HepG2 (cell line): Measurements from ENCODE around the gene PTGR3. TPM values are rescaled to one million over a fixed set of nuclear protein-coding genes. Genes with fewer than 3 reads are reported as not detected.

ENCODE experiments used
- ATAC-seq: fragments of 200-7000 bp; cut with Tn5 transposase; 3 replicates; pipeline ENCODE4 v1.9.1; 2020; ENCODE audit warnings: mild to moderate bottlenecking, moderate library complexity
- BruUV-seq: library from RNA; stranded (reverse); fragments of 400-500 nt; replicated peaks from 2 replicates; lab custom pipeline; 2021; lab: Mats Ljungman, UMichigan
- CTCF ChIA-PET: fragments of 300-600 bp; formaldehyde crosslinking; extraction: SDS; loops from one replicate; lab custom pipeline; 2021; ENCODE audit warnings: low total read pairs, inconsistent platforms, low intra/inter-chr PET ratio; lab: Yijun Ruan, JAX
- POLR2A ChIA-PET: fragments of 350-600 bp; sonication (Branson Sonifier 250); formaldehyde crosslinking; loops from one replicate; lab custom pipeline; 2020; ENCODE audit warnings: antibody characterized with exemption, inconsistent platforms; lab: Yijun Ruan, JAX
- DNase-seq: peaks from one replicate; pipeline ENCODE4 v3.0.0-alpha.2; 2015; ENCODE audit warnings: low spot score
- FAIRE-seq: peaks from 3 replicates; lab custom pipeline; 2011; peaks lifted over from hg19 to GRCh38; lab: Jason Lieb, UNC
- H2AFZ ChIP-seq: one replicate; pipeline ENCODE4 v1.6.1; 2011; ENCODE audit warnings: low read length, inconsistent platforms
- H3K27ac ChIP-seq: fragments of 300-600 bp; 3 replicates; pipeline ENCODE4 v1.8.0; 2011; ENCODE audit warnings: mixed run types, mild to moderate bottlenecking, mixed read lengths, low read length, inconsistent platforms; ENCODE audit not compliant: insufficient read depth; ENCODE audit errors: extremely low read length
- H3K27me3 ChIP-seq, 2 experiments: fragments of 200-600 bp in 1 of 2; 2 replicates in 1 of 2; 3 replicates in 1 of 2; pipeline versions ENCODE4 v1.6.0 to v1.8.0; 2011; ENCODE audit warnings: low read length in 2 of 2, mild to moderate bottlenecking in 2 of 2, moderate library complexity in 2 of 2, inconsistent platforms in 1 of 2; ENCODE audit not compliant: insufficient read depth in 2 of 2, control insufficient read depth in 1 of 2
- H3K36me3 ChIP-seq, 2 experiments: fragments of 200-600 bp in 1 of 2; replicated peaks in 1 of 2; 2 replicates in 1 of 2; 3 replicates in 1 of 2; pipeline versions ENCODE4 v1.5.1 to v1.8.0; 2011; ENCODE audit warnings: low read length in 2 of 2, inconsistent platforms in 1 of 2; ENCODE audit not compliant: insufficient read depth in 2 of 2, control insufficient read depth in 1 of 2
- H3K4me1 ChIP-seq: 2 replicates; pipeline ENCODE4 v1.5.1; 2012; ENCODE audit warnings: low read length, inconsistent platforms; ENCODE audit not compliant: insufficient read depth
- H3K4me2 ChIP-seq: 2 replicates; pipeline ENCODE4 v1.6.0; 2011; ENCODE audit warnings: low read depth, low read length, inconsistent platforms
- H3K4me3 ChIP-seq, 3 experiments: fragments of 200-600 bp in 1 of 3; sonication (generic), shearing (Covaris generic) in 1 of 3; replicated peaks in 1 of 3; 2 replicates each; pipeline ENCODE4 v1.5.1; 2011 to 2016; ENCODE audit warnings: low read length in 3 of 3, inconsistent platforms in 2 of 3, low read depth in 2 of 3, mild to moderate bottlenecking in 2 of 3, control low read depth in 1 of 3, mixed read lengths in 1 of 3; ENCODE audit not compliant: insufficient read depth in 1 of 3
- H3K79me2 ChIP-seq: one replicate; pipeline ENCODE4 v1.6.1; 2011; ENCODE audit warnings: low read length, inconsistent platforms; ENCODE audit not compliant: insufficient read depth
- H3K9ac ChIP-seq: 2 replicates; pipeline ENCODE4 v1.6.0; 2011; ENCODE audit warnings: mild to moderate bottlenecking, low read depth, low read length, inconsistent platforms; ENCODE audit not compliant: insufficient read depth
- H3K9me3 ChIP-seq: 2 replicates; pipeline ENCODE4 v1.5.1; 2012; ENCODE audit warnings: mild to moderate bottlenecking, low read length
- H4K20me1 ChIP-seq: 2 replicates; pipeline ENCODE4 v1.6.0; 2011; ENCODE audit warnings: inconsistent platforms, mild to moderate bottlenecking, low read length, moderate library complexity; ENCODE audit not compliant: insufficient read depth
- ATF7-NPFF ChIP-seq: sonication (generic); formaldehyde crosslinking; IDR thresholded peaks from 2 replicates; pipeline ENCODE4 v1.8.1; 2023; ENCODE audit warnings: mild to moderate bottlenecking, low read depth, missing genetic modification reagents, moderate library complexity
- BHLHE40 ChIP-seq: IDR thresholded peaks from 2 replicates; pipeline ENCODE4 v1.6.1; 2011; ENCODE audit warnings: low read length, improper control_type of control experiment
- CREM ChIP-seq, 2 experiments: sonication (generic) in 1 of 2; formaldehyde crosslinking in 1 of 2; IDR thresholded peaks; 2 replicates each; pipeline versions ENCODE4 v1.4.0 to v1.6.1; 2016 to 2020; ENCODE audit warnings: antibody characterized with exemption in 1 of 2, mild to moderate bottlenecking in 1 of 2, missing genetic modification reagents in 1 of 2
- FOSL2 ChIP-seq: sonication (generic); formaldehyde crosslinking; IDR thresholded peaks from 2 replicates; pipeline ENCODE4 v1.4.0; 2020; ENCODE audit warnings: missing genetic modification reagents
- FOXA3 ChIP-seq: IDR thresholded peaks from 2 replicates; pipeline ENCODE4 v1.6.1; 2016; ENCODE audit warnings: missing genetic modification reagents, missing compliant biosample characterization
- FOXP1 ChIP-seq, 2 experiments: fragments of 450-650 bp in 1 of 2; IDR thresholded peaks; 2 replicates each; pipeline ENCODE4 v1.6.1; 2017 to 2018; ENCODE audit warnings: antibody characterized with exemption in 1 of 2
- GTF3A ChIP-seq: sonication (generic); formaldehyde crosslinking; conservative IDR thresholded peaks from 2 replicates; pipeline ENCODE4 v1.4.0; 2020; ENCODE audit warnings: mild to moderate bottlenecking, missing genetic modification reagents
- HOXA3 ChIP-seq: sonication (generic); formaldehyde crosslinking; IDR thresholded peaks from 2 replicates; pipeline ENCODE4 v1.5.0; 2020; ENCODE audit warnings: missing genetic modification reagents
- HOXA5 ChIP-seq: sonication (generic); formaldehyde crosslinking; IDR thresholded peaks from 2 replicates; pipeline ENCODE4 v1.4.0; 2020; ENCODE audit warnings: missing genetic modification reagents
- MTF1 ChIP-seq: sonication (generic); formaldehyde crosslinking; IDR thresholded peaks from 2 replicates; pipeline ENCODE4 v1.5.0; 2020; ENCODE audit warnings: missing genetic modification reagents
- RAD21 ChIP-seq: fragments of 450-650 bp; formaldehyde crosslinking; IDR thresholded peaks from 2 replicates; pipeline ENCODE4 v1.5.0; 2020; ENCODE audit warnings: mild to moderate bottlenecking
- RARA ChIP-seq: IDR thresholded peaks from 2 replicates; pipeline ENCODE4 v1.6.1; 2016; ENCODE audit warnings: missing genetic modification reagents, missing compliant biosample characterization
- SIX4 ChIP-seq: sonication (generic); formaldehyde crosslinking; IDR thresholded peaks from 2 replicates; pipeline ENCODE4 v1.4.0; 2020; ENCODE audit warnings: missing genetic modification reagents
- SOX13 ChIP-seq, 3 experiments: fragments of 450-650 bp in 1 of 3; sonication (generic) in 1 of 3; formaldehyde crosslinking in 1 of 3; IDR thresholded peaks in 2 of 3; conservative IDR thresholded peaks in 1 of 3; 2 replicates each; pipeline versions ENCODE4 v1.5.0 to v1.6.1; 2016 to 2020; ENCODE audit warnings: antibody characterized with exemption in 1 of 3, mild to moderate bottlenecking in 1 of 3, missing compliant biosample characterization in 1 of 3, missing genetic modification reagents in 1 of 3, moderate library complexity in 1 of 3
- TARDBP ChIP-seq: sonication (generic); formaldehyde crosslinking; IDR thresholded peaks from 2 replicates; pipeline ENCODE4 v1.8.0; 2022; ENCODE audit warnings: mild to moderate bottlenecking, missing genetic modification reagents
- TBX2 ChIP-seq: sonication (generic); formaldehyde crosslinking; IDR thresholded peaks from 2 replicates; pipeline ENCODE4 v1.5.0; 2020; ENCODE audit warnings: missing genetic modification reagents, mild to moderate bottlenecking, borderline replicate concordance
- ZBTB3 ChIP-seq: sonication (generic); formaldehyde crosslinking; IDR thresholded peaks from 2 replicates; pipeline ENCODE4 v1.4.0; 2020; ENCODE audit warnings: low read depth, mild to moderate bottlenecking, moderate library complexity, missing genetic modification reagents, borderline replicate concordance
- ZBTB7A ChIP-seq: sonication (generic); formaldehyde crosslinking; IDR thresholded peaks from 2 replicates; pipeline ENCODE4 v1.8.0; 2022; ENCODE audit warnings: mild to moderate bottlenecking, missing genetic modification reagents
- ZNF30 ChIP-seq: sonication (generic); formaldehyde crosslinking; IDR thresholded peaks from 2 replicates; pipeline ENCODE4 v1.5.0; 2020; ENCODE audit warnings: mild to moderate bottlenecking, missing genetic modification reagents
- WGBS: methylation state at CpG from one replicate; pipeline ENCODE4 v1.1.6; 2017; ENCODE audit warnings: low lambda C conversion rate; 5-methylcytosine and 5-hydroxymethylcytosine counted together
- in situ Hi-C: cut with HindIII; loops from 2 replicates; pipeline ENCODE4 v1.10.0; 2017; ENCODE audit warnings: low pct_unique_long_range_greater_than_20kb; ENCODE audit not compliant: extremely low pct_ligation_motif_present
- intact Hi-C: fragments of 100-400 bp; cut with micrococcal nuclease; formaldehyde crosslinking; loops from one replicate; pipeline ENCODE4 v1.10.0; 2022; ENCODE audit not compliant: unreplicated experiment
- polyA plus RNA-seq, 8 experiments: library from polyadenylated mRNA; depleted of rRNA in 3 of 8; stranded (reverse) in 7 of 8; unstranded in 1 of 8; fragments of >200 nt; fragmentation: Illumina TruSeq in 4 of 8; extraction: Trizol in 4 of 8; gene quantifications; 2 replicates each; pipeline versions ENCODE4 v1.2.1 to v1.2.3, GENCODE V29; 2011 to 2016; ENCODE audit warnings: low read depth in 4 of 8, missing spikeins in 1 of 8, mixed read lengths in 1 of 8; ENCODE audit not compliant: insufficient read depth in 1 of 8
- total RNA-seq, 5 experiments: library from RNA; depleted of rRNA; stranded (reverse); fragments of >200 nt; fragmentation: Illumina TruSeq; extraction: Trizol; gene quantifications; 2 replicates each; pipeline ENCODE4 v1.2.3, GENCODE V29; 2016; ENCODE audit warnings: low read depth in 1 of 5
- TF ChIP-seq, protein P1 (sequence below): sonication (generic); formaldehyde crosslinking; IDR thresholded peaks from 2 replicates; pipeline ENCODE4 v1.8.1; 2023; ENCODE audit warnings: missing genetic modification reagents, inconsistent platforms, borderline replicate concordance
- TF ChIP-seq, protein P2 (sequence below): sonication (generic); formaldehyde crosslinking; IDR thresholded peaks from 2 replicates; pipeline ENCODE4 v1.5.0; 2020; ENCODE audit warnings: missing genetic modification reagents

PTGR3 gene
- total and polyA plus RNA-seq, 2 of the 13 experiments (the other 11 are each of a cell fraction or from before 2014, with no cell fraction given): 11.5 to 25.3 TPM

- ChIA-PET POLR2A (interaction anchor here (0.7 kb wide), 1 partner anchor 20 kb away, joined by 5 read pairs; no protein-coding TSS in a partner anchor), CTCF (no interaction called here)
- Histone ChIP-seq H3K9ac (peak overlapping the region; percentile 91), H3K9me3 (no peaks in the 10 kb centered on the region), H2AFZ (no peak overlapping the region), H3K27me3 (no peaks in the 10 kb centered on the region; a peak in 2 of 5 replicates), H3K4me2 (peak overlapping the region; percentile 85), H3K27ac (peak overlapping the region; percentile 96), H3K4me3 (peak overlapping the region; percentile 92 to 97 (median 95)), H3K79me2 (peaks cover 48% of the 10 kb centered on the region), H3K4me1 (peaks cover 25% of the 10 kb centered on the region), H3K36me3 (no peaks in the 10 kb centered on the region), H4K20me1 (peaks cover 11% of the 10 kb centered on the region; the same call in 1 of the 2 replicates)
- BruUV-seq: TSS peak; percentile 52
- intact Hi-C loops: loop anchor here (2.0 to 5.0 kb wide), 2 partner anchors 37 to 45 kb away; no protein-coding TSS in a partner anchor
- FAIRE-seq (peak; percentile 34), DNase-seq (peak; percentile 44), ATAC-seq (peak; percentile 12; the same call in 2 of the 3 replicates)
- in situ Hi-C loops: loop anchor here (25.0 kb wide), 1 partner anchor 920 kb away; the partner anchor contains the start of gene CYB5A
- under 1% methylated on average over 24 of the region's 26 CpGs for WGBS
- TF ChIP-seq SIX4 (CRISPR knock-in tag): no peak
- TF ChIP-seq, protein P1, sequence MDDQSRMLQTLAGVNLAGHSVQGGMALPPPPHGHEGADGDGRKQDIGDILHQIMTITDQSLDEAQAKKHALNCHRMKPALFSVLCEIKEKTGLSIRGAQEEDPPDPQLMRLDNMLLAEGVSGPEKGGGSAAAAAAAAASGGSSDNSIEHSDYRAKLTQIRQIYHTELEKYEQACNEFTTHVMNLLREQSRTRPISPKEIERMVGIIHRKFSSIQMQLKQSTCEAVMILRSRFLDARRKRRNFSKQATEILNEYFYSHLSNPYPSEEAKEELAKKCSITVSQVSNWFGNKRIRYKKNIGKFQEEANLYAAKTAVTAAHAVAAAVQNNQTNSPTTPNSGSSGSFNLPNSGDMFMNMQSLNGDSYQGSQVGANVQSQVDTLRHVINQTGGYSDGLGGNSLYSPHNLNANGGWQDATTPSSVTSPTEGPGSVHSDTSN (CRISPR knock-in tag): no peak
- 0 out of 2 replicates have a peak, but pooled peaks have one; percentile 15 for TF ChIP-seq FOXA3 (CRISPR knock-in tag)
- TF ChIP-seq, protein P2, sequence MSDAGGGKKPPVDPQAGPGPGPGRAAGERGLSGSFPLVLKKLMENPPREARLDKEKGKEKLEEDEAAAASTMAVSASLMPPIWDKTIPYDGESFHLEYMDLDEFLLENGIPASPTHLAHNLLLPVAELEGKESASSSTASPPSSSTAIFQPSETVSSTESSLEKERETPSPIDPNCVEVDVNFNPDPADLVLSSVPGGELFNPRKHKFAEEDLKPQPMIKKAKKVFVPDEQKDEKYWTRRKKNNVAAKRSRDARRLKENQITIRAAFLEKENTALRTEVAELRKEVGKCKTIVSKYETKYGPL (CRISPR knock-in tag): no peak
- no peak for TF ChIP-seq ZBTB3 (CRISPR knock-in tag)
- no peak for TF ChIP-seq CREM (IDR thresholded peaks at IDR 0.05)
- TF ChIP-seq CREM (CRISPR knock-in tag; IDR thresholded peaks at IDR 0.05): no peak
- TF ChIP-seq MTF1: no peak
- TF ChIP-seq HOXA5 (CRISPR knock-in tag): 0 out of 2 replicates have a peak, but pooled peaks have one; percentile 16
- no peak for TF ChIP-seq ZNF30
- no peak for TF ChIP-seq FOXP1 (IDR thresholded peaks at IDR 0.05)
- no peak for TF ChIP-seq FOXP1 (CRISPR knock-in tag; IDR thresholded peaks at IDR 0.05)
- TF ChIP-seq RAD21 (CRISPR knock-in tag): no peak
- no peak for TF ChIP-seq GTF3A (CRISPR knock-in tag)
- no peak for TF ChIP-seq TARDBP
- no peak for TF ChIP-seq SOX13 (IDR thresholded peaks at IDR 0.05)
- TF ChIP-seq SOX13 (CRISPR knock-in tag; conservative IDR thresholded peaks at IDR 0.05 in 1 of 2, IDR thresholded peaks at IDR 0.05 in 1 of 2): peak in 1 of 2 experiments; percentile 11; a peak in 1 of 4 replicates
- TF ChIP-seq HOXA3 (CRISPR knock-in tag): no peak
- TF ChIP-seq TBX2 (CRISPR knock-in tag): peak; percentile 23; the same call in 1 of the 2 replicates
- TF ChIP-seq BHLHE40: no peak
- no peak for TF ChIP-seq ZBTB7A
- TF ChIP-seq ATF7-NPFF (CRISPR knock-in tag): no peak
- no peak for TF ChIP-seq RARA
- TF ChIP-seq FOSL2 (CRISPR knock-in tag): 0 out of 2 replicates have a peak, but pooled peaks have one; percentile 27
Observed at GRCh38 chr18:75207310-75208154, 1.4 kb downstream of the PTGR3 start.
